ENCODE results near the gene ZSWIM6. TPM values are rescaled to one million over a fixed set of nuclear protein-coding genes. Genes with fewer than 3 reads are reported as not detected.

Gene ZSWIM6
- total and polyA plus RNA-seq, 2 experiments from 2014 or later = 3.9 to 6.0 TPM

DNA sequence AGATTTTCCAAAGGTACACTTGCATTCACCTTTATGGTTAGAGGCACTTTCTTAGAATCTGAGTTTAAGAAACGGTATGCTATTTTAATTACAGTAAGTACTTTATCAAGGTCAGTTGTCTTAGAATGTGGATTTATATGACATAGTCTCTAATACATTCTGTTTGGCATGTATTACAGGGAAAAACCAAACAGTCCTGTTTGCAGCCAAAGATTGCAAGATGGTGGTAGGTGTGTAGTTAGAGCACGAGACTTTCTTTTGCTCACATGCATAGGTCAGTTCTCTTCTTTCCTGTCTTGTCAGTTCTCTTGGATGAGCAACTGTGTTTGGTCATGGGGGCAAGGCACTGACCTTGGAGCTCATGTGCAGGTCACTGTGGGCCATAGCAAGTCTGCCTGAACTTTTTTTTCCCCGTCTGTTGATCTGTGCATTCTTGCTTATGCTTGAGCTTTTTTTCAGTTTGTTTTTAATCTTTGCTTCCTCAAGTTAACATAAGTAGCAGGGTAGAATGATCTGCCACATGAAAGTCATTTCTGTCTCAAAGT is 20.6 kb downstream of the ZSWIM6 start:
- TF ChIP-seq STAT1 (IDR thresholded peaks at IDR 0.05; ENCODE audit: unreplicated experiment) (no peak), JUNB (IDR thresholded peaks at IDR 0.05; ENCODE audit: unreplicated experiment) (no peak), NANOG (IDR thresholded peaks at IDR 0.05; ENCODE audit: borderline replicate concordance) (no peak), ZNF114 (CRISPR knock-in tag; IDR thresholded peaks at IDR 0.05) (no peak), CREB1 (CRISPR knock-in tag; IDR thresholded peaks at IDR 0.05; ENCODE audit: low read depth) (no peak), EZH2phosphoT487 (IDR thresholded peaks at IDR 0.05; ENCODE audit: unreplicated experiment) (no peak), ZNF331 (CRISPR knock-in tag; IDR thresholded peaks at IDR 0.05; ENCODE audit: low read depth) (no peak), EZH2 (IDR thresholded peaks at IDR 0.05; ENCODE audit: low read depth, unreplicated experiment) (no peak), POLR2AphosphoS5 (IDR thresholded peaks at IDR 0.05; ENCODE audit: low read depth) (no peak)
- TF ChIP-seq, protein P1, sequence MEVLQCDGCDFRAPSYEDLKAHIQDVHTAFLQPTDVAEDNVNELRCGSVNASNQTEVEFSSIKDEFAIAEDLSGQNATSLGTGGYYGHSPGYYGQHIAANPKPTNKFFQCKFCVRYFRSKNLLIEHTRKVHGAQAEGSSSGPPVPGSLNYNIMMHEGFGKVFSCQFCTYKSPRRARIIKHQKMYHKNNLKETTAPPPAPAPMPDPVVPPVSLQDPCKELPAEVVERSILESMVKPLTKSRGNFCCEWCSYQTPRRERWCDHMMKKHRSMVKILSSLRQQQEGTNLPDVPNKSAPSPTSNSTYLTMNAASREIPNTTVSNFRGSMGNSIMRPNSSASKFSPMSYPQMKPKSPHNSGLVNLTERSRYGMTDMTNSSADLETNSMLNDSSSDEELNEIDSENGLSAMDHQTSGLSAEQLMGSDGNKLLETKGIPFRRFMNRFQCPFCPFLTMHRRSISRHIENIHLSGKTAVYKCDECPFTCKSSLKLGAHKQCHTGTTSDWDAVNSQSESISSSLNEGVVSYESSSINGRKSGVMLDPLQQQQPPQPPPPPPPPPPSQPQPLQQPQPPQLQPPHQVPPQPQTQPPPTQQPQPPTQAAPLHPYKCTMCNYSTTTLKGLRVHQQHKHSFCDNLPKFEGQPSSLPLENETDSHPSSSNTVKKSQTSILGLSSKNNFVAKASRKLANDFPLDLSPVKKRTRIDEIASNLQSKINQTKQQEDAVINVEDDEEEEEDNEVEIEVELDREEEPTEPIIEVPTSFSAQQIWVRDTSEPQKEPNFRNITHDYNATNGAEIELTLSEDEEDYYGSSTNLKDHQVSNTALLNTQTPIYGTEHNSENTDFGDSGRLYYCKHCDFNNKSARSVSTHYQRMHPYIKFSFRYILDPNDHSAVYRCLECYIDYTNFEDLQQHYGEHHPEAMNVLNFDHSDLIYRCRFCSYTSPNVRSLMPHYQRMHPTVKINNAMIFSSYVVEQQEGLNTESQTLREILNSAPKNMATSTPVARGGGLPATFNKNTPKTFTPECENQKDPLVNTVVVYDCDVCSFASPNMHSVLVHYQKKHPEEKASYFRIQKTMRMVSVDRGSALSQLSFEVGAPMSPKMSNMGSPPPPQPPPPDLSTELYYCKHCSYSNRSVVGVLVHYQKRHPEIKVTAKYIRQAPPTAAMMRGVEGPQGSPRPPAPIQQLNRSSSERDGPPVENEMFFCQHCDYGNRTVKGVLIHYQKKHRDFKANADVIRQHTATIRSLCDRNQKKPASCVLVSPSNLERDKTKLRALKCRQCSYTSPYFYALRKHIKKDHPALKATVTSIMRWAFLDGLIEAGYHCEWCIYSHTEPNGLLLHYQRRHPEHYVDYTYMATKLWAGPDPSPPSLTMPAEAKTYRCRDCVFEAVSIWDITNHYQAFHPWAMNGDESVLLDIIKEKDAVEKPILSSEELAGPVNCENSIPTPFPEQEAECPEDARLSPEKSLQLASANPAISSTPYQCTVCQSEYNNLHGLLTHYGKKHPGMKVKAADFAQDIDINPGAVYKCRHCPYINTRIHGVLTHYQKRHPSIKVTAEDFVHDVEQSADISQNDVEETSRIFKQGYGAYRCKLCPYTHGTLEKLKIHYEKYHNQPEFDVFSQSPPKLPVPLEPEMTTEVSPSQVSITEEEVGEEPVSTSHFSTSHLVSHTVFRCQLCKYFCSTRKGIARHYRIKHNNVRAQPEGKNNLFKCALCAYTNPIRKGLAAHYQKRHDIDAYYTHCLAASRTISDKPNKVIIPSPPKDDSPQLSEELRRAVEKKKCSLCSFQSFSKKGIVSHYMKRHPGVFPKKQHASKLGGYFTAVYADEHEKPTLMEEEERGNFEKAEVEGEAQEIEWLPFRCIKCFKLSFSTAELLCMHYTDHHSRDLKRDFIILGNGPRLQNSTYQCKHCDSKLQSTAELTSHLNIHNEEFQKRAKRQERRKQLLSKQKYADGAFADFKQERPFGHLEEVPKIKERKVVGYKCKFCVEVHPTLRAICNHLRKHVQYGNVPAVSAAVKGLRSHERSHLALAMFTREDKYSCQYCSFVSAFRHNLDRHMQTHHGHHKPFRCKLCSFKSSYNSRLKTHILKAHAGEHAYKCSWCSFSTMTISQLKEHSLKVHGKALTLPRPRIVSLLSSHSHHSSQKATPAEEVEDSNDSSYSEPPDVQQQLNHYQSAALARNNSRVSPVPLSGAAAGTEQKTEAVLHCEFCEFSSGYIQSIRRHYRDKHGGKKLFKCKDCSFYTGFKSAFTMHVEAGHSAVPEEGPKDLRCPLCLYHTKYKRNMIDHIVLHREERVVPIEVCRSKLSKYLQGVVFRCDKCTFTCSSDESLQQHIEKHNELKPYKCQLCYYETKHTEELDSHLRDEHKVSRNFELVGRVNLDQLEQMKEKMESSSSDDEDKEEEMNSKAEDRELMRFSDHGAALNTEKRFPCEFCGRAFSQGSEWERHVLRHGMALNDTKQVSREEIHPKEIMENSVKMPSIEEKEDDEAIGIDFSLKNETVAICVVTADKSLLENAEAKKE (CRISPR knock-in tag; IDR thresholded peaks at IDR 0.05) = no peak
- TF ChIP-seq, protein P2, sequence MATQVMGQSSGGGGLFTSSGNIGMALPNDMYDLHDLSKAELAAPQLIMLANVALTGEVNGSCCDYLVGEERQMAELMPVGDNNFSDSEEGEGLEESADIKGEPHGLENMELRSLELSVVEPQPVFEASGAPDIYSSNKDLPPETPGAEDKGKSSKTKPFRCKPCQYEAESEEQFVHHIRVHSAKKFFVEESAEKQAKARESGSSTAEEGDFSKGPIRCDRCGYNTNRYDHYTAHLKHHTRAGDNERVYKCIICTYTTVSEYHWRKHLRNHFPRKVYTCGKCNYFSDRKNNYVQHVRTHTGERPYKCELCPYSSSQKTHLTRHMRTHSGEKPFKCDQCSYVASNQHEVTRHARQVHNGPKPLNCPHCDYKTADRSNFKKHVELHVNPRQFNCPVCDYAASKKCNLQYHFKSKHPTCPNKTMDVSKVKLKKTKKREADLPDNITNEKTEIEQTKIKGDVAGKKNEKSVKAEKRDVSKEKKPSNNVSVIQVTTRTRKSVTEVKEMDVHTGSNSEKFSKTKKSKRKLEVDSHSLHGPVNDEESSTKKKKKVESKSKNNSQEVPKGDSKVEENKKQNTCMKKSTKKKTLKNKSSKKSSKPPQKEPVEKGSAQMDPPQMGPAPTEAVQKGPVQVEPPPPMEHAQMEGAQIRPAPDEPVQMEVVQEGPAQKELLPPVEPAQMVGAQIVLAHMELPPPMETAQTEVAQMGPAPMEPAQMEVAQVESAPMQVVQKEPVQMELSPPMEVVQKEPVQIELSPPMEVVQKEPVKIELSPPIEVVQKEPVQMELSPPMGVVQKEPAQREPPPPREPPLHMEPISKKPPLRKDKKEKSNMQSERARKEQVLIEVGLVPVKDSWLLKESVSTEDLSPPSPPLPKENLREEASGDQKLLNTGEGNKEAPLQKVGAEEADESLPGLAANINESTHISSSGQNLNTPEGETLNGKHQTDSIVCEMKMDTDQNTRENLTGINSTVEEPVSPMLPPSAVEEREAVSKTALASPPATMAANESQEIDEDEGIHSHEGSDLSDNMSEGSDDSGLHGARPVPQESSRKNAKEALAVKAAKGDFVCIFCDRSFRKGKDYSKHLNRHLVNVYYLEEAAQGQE (IDR thresholded peaks at IDR 0.05; ENCODE audit: unreplicated experiment) = no peak
- TF ChIP-seq, protein P3, sequence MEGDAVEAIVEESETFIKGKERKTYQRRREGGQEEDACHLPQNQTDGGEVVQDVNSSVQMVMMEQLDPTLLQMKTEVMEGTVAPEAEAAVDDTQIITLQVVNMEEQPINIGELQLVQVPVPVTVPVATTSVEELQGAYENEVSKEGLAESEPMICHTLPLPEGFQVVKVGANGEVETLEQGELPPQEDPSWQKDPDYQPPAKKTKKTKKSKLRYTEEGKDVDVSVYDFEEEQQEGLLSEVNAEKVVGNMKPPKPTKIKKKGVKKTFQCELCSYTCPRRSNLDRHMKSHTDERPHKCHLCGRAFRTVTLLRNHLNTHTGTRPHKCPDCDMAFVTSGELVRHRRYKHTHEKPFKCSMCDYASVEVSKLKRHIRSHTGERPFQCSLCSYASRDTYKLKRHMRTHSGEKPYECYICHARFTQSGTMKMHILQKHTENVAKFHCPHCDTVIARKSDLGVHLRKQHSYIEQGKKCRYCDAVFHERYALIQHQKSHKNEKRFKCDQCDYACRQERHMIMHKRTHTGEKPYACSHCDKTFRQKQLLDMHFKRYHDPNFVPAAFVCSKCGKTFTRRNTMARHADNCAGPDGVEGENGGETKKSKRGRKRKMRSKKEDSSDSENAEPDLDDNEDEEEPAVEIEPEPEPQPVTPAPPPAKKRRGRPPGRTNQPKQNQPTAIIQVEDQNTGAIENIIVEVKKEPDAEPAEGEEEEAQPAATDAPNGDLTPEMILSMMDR (conservative IDR thresholded peaks at IDR 0.05; ENCODE audit: low read depth in 2 of 2) = no peak
- Histone ChIP-seq H3K9me2 (ENCODE audit: insufficient read depth) (no peaks in the 10 kb centered on the region), H3K4me1 (ENCODE audit: insufficient read depth) (no peaks in the 10 kb centered on the region), H3F3A (replicated peaks; ENCODE audit: low read depth) (no peaks in the 10 kb centered on the region), H3K4me3 (no peak overlapping the region), H3K36me3 (ENCODE audit: insufficient read depth) (no peaks in the 10 kb centered on the region), H3K27me3 (ENCODE audit: insufficient read depth) (no peaks in the 10 kb centered on the region), H3K79me2 (replicated peaks; ENCODE audit: insufficient read depth) (peaks cover 45% of the 10 kb centered on the region), H2AFZ (no peak overlapping the region), H3K27ac (ENCODE audit: low read depth) (no peak overlapping the region), H4K20me1 (replicated peaks; ENCODE audit: insufficient read depth) (peaks cover 3% of the 10 kb centered on the region; the same call in 1 of the 2 replicates), H3K4me2 (no peak overlapping the region)
- H3K9me3 Mint-ChIP-seq = peaks cover 7% of the 10 kb centered on the region; the same call in 2 of the 3 replicates
- DNase-seq (ENCODE audit: low spot score) (no peak), ATAC-seq (no peak)
- H3K27ac Mint-ChIP-seq = no peak overlapping the region
- H3K4me3 Mint-ChIP-seq = no peak overlapping the region
- no peaks in the 10 kb centered on the region for H3K27me3 Mint-ChIP-seq (ENCODE audit: insufficient read depth, low read depth, poor library complexity)
- peaks cover 8% of the 10 kb centered on the region for H3K4me1 Mint-ChIP-seq
- H3K36me3 Mint-ChIP-seq (ENCODE audit: low read depth) = peaks cover 5% of the 10 kb centered on the region; the same call in 2 of the 3 replicates

Data from GM23338 (cell line).